HepG2 (cell line): ENCODE data around the gene PCLO. TPM values are rescaled to one million over a fixed set of nuclear protein-coding genes. Genes with fewer than 3 reads are reported as not detected.

ENCODE experiments used
- ATAC-seq: fragments of 200-7000 bp; cut with Tn5 transposase; 3 replicates; pipeline ENCODE4 v1.9.1; 2020; ENCODE audit warnings: mild to moderate bottlenecking, moderate library complexity
- BruUV-seq: library from RNA; stranded (reverse); fragments of 400-500 nt; replicated peaks from 2 replicates; lab custom pipeline; 2021; lab: Mats Ljungman, UMichigan
- CTCF ChIA-PET: fragments of 300-600 bp; formaldehyde crosslinking; extraction: SDS; loops from one replicate; lab custom pipeline; 2021; ENCODE audit warnings: low total read pairs, inconsistent platforms, low intra/inter-chr PET ratio; lab: Yijun Ruan, JAX
- POLR2A ChIA-PET: fragments of 350-600 bp; sonication (Branson Sonifier 250); formaldehyde crosslinking; loops from one replicate; lab custom pipeline; 2020; ENCODE audit warnings: antibody characterized with exemption, inconsistent platforms; lab: Yijun Ruan, JAX
- DNase-seq: peaks from one replicate; pipeline ENCODE4 v3.0.0-alpha.2; 2015; ENCODE audit warnings: low spot score
- FAIRE-seq: peaks from 3 replicates; lab custom pipeline; 2011; peaks lifted over from hg19 to GRCh38; lab: Jason Lieb, UNC
- H2AFZ ChIP-seq: one replicate; pipeline ENCODE4 v1.6.1; 2011; ENCODE audit warnings: low read length, inconsistent platforms
- H3K27ac ChIP-seq: fragments of 300-600 bp; 3 replicates; pipeline ENCODE4 v1.8.0; 2011; ENCODE audit warnings: mixed run types, mild to moderate bottlenecking, mixed read lengths, low read length, inconsistent platforms; ENCODE audit not compliant: insufficient read depth; ENCODE audit errors: extremely low read length
- H3K27me3 ChIP-seq, 2 experiments: fragments of 200-600 bp in 1 of 2; 2 replicates in 1 of 2; 3 replicates in 1 of 2; pipeline versions ENCODE4 v1.6.0 to v1.8.0; 2011; ENCODE audit warnings: low read length in 2 of 2, mild to moderate bottlenecking in 2 of 2, moderate library complexity in 2 of 2, inconsistent platforms in 1 of 2; ENCODE audit not compliant: insufficient read depth in 2 of 2, control insufficient read depth in 1 of 2
- H3K36me3 ChIP-seq, 2 experiments: fragments of 200-600 bp in 1 of 2; replicated peaks in 1 of 2; 2 replicates in 1 of 2; 3 replicates in 1 of 2; pipeline versions ENCODE4 v1.5.1 to v1.8.0; 2011; ENCODE audit warnings: low read length in 2 of 2, inconsistent platforms in 1 of 2; ENCODE audit not compliant: insufficient read depth in 2 of 2, control insufficient read depth in 1 of 2
- H3K4me1 ChIP-seq: 2 replicates; pipeline ENCODE4 v1.5.1; 2012; ENCODE audit warnings: low read length, inconsistent platforms; ENCODE audit not compliant: insufficient read depth
- H3K4me2 ChIP-seq: 2 replicates; pipeline ENCODE4 v1.6.0; 2011; ENCODE audit warnings: low read depth, low read length, inconsistent platforms
- H3K4me3 ChIP-seq, 3 experiments: fragments of 200-600 bp in 1 of 3; sonication (generic), shearing (Covaris generic) in 1 of 3; replicated peaks in 1 of 3; 2 replicates each; pipeline ENCODE4 v1.5.1; 2011 to 2016; ENCODE audit warnings: low read length in 3 of 3, inconsistent platforms in 2 of 3, low read depth in 2 of 3, mild to moderate bottlenecking in 2 of 3, control low read depth in 1 of 3, mixed read lengths in 1 of 3; ENCODE audit not compliant: insufficient read depth in 1 of 3
- H3K79me2 ChIP-seq: one replicate; pipeline ENCODE4 v1.6.1; 2011; ENCODE audit warnings: low read length, inconsistent platforms; ENCODE audit not compliant: insufficient read depth
- H3K9ac ChIP-seq: 2 replicates; pipeline ENCODE4 v1.6.0; 2011; ENCODE audit warnings: mild to moderate bottlenecking, low read depth, low read length, inconsistent platforms; ENCODE audit not compliant: insufficient read depth
- H3K9me3 ChIP-seq: 2 replicates; pipeline ENCODE4 v1.5.1; 2012; ENCODE audit warnings: mild to moderate bottlenecking, low read length
- H4K20me1 ChIP-seq: 2 replicates; pipeline ENCODE4 v1.6.0; 2011; ENCODE audit warnings: inconsistent platforms, mild to moderate bottlenecking, low read length, moderate library complexity; ENCODE audit not compliant: insufficient read depth
- KLF15 ChIP-seq: sonication (generic); formaldehyde crosslinking; IDR thresholded peaks from 2 replicates; pipeline ENCODE4 v1.8.1; 2023; ENCODE audit warnings: borderline replicate concordance, mild to moderate bottlenecking, inconsistent platforms, missing genetic modification reagents, mixed read lengths
- KMT2A ChIP-seq: sonication (generic); formaldehyde crosslinking; IDR thresholded peaks from 2 replicates; pipeline ENCODE4 v1.4.0; 2020; ENCODE audit warnings: missing genetic modification reagents
- MEIS1 ChIP-seq: sonication (generic); formaldehyde crosslinking; IDR thresholded peaks from 2 replicates; pipeline ENCODE4 v1.9.0; 2021; ENCODE audit warnings: mild to moderate bottlenecking, missing genetic modification reagents, moderate library complexity, borderline replicate concordance
- MIER2 ChIP-seq: IDR thresholded peaks from 2 replicates; pipeline ENCODE4 v1.6.1; 2016; ENCODE audit warnings: missing biosample characterization, missing genetic modification reagents
- NR2F6 ChIP-seq, 2 experiments: IDR thresholded peaks; 2 replicates each; pipeline ENCODE4 v1.6.1; 2016; ENCODE audit warnings: antibody characterized with exemption in 1 of 2, mild to moderate bottlenecking in 1 of 2
- POLR2AphosphoS5 ChIP-seq: IDR thresholded peaks from 2 replicates; pipeline ENCODE4 v1.6.1; 2012; ENCODE audit warnings: low read depth, low read length
- ZFX ChIP-seq: sonication (generic); formaldehyde crosslinking; IDR thresholded peaks from 2 replicates; pipeline ENCODE4 v1.4.0; 2020; ENCODE audit warnings: mild to moderate bottlenecking, low read depth, missing genetic modification reagents, moderate library complexity
- ZNF260 ChIP-seq: sonication (generic); formaldehyde crosslinking; IDR thresholded peaks from 2 replicates; pipeline ENCODE4 v1.4.0; 2020; ENCODE audit warnings: missing genetic modification reagents, low read depth, mild to moderate bottlenecking, borderline replicate concordance
- ZNF598 ChIP-seq: sonication (generic); formaldehyde crosslinking; IDR thresholded peaks from 2 replicates; pipeline ENCODE4 v1.5.1; 2020; ENCODE audit warnings: mild to moderate bottlenecking, missing genetic modification reagents, borderline replicate concordance
- in situ Hi-C: cut with HindIII; loops from 2 replicates; pipeline ENCODE4 v1.10.0; 2017; ENCODE audit warnings: low pct_unique_long_range_greater_than_20kb; ENCODE audit not compliant: extremely low pct_ligation_motif_present
- intact Hi-C: fragments of 100-400 bp; cut with micrococcal nuclease; formaldehyde crosslinking; loops from one replicate; pipeline ENCODE4 v1.10.0; 2022; ENCODE audit not compliant: unreplicated experiment
- polyA plus RNA-seq, 8 experiments: library from polyadenylated mRNA; depleted of rRNA in 3 of 8; stranded (reverse) in 7 of 8; unstranded in 1 of 8; fragments of >200 nt; fragmentation: Illumina TruSeq in 4 of 8; extraction: Trizol in 4 of 8; gene quantifications; 2 replicates each; pipeline versions ENCODE4 v1.2.1 to v1.2.3, GENCODE V29; 2011 to 2016; ENCODE audit warnings: low read depth in 4 of 8, missing spikeins in 1 of 8, mixed read lengths in 1 of 8; ENCODE audit not compliant: insufficient read depth in 1 of 8
- total RNA-seq, 5 experiments: library from RNA; depleted of rRNA; stranded (reverse); fragments of >200 nt; fragmentation: Illumina TruSeq; extraction: Trizol; gene quantifications; 2 replicates each; pipeline ENCODE4 v1.2.3, GENCODE V29; 2016; ENCODE audit warnings: low read depth in 1 of 5
- TF ChIP-seq, protein P1 (sequence below): IDR thresholded peaks from 2 replicates; pipeline ENCODE4 v1.6.1; 2016; ENCODE audit warnings: low read depth, missing genetic modification reagents, missing compliant biosample characterization
- TF ChIP-seq, protein P2 (sequence below): sonication (generic); formaldehyde crosslinking; IDR thresholded peaks from 2 replicates; pipeline ENCODE4 v1.8.0; 2022; ENCODE audit warnings: missing genetic modification reagents, mild to moderate bottlenecking, borderline replicate concordance
- TF ChIP-seq, protein P3 (sequence below): sonication (generic); formaldehyde crosslinking; IDR thresholded peaks from 2 replicates; pipeline ENCODE4 v1.5.0; 2020; ENCODE audit warnings: mild to moderate bottlenecking, missing genetic modification reagents
- TF ChIP-seq, protein P4 (sequence below): sonication (generic); formaldehyde crosslinking; IDR thresholded peaks from 2 replicates; pipeline ENCODE4 v1.4.0; 2020; ENCODE audit warnings: missing genetic modification reagents, borderline replicate concordance

Gene PCLO
- total and polyA plus RNA-seq, 2 of the 13 experiments (the other 11 are each of a cell fraction or from before 2014, with no cell fraction given), result 0.07 to 0.29 TPM

DNA sequence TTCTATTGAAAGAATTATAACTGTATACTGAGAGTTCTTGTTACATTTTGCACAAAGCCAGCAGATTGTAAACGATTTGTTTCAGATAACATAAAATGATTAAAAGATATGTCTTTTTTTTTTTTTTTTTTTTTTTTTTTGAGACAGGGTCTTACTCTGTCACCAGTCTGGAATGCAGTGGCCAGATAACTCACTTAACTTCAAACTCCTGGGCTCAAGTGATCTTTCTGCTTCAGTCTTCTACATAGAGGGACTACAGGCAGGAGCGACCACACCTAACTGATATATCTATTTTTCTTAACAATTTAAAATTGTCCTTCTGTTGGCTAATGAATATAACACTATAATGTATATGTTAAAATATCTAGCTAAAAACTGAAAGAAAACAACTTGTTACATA, 401.9 kb downstream of the PCLO start (continued):
- TF ChIP-seq, protein P1, sequence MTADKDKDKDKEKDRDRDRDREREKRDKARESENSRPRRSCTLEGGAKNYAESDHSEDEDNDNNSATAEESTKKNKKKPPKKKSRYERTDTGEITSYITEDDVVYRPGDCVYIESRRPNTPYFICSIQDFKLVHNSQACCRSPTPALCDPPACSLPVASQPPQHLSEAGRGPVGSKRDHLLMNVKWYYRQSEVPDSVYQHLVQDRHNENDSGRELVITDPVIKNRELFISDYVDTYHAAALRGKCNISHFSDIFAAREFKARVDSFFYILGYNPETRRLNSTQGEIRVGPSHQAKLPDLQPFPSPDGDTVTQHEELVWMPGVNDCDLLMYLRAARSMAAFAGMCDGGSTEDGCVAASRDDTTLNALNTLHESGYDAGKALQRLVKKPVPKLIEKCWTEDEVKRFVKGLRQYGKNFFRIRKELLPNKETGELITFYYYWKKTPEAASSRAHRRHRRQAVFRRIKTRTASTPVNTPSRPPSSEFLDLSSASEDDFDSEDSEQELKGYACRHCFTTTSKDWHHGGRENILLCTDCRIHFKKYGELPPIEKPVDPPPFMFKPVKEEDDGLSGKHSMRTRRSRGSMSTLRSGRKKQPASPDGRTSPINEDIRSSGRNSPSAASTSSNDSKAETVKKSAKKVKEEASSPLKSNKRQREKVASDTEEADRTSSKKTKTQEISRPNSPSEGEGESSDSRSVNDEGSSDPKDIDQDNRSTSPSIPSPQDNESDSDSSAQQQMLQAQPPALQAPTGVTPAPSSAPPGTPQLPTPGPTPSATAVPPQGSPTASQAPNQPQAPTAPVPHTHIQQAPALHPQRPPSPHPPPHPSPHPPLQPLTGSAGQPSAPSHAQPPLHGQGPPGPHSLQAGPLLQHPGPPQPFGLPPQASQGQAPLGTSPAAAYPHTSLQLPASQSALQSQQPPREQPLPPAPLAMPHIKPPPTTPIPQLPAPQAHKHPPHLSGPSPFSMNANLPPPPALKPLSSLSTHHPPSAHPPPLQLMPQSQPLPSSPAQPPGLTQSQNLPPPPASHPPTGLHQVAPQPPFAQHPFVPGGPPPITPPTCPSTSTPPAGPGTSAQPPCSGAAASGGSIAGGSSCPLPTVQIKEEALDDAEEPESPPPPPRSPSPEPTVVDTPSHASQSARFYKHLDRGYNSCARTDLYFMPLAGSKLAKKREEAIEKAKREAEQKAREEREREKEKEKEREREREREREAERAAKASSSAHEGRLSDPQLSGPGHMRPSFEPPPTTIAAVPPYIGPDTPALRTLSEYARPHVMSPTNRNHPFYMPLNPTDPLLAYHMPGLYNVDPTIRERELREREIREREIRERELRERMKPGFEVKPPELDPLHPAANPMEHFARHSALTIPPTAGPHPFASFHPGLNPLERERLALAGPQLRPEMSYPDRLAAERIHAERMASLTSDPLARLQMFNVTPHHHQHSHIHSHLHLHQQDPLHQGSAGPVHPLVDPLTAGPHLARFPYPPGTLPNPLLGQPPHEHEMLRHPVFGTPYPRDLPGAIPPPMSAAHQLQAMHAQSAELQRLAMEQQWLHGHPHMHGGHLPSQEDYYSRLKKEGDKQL (CRISPR knock-in tag), result no peak
- TF ChIP-seq, protein P2, sequence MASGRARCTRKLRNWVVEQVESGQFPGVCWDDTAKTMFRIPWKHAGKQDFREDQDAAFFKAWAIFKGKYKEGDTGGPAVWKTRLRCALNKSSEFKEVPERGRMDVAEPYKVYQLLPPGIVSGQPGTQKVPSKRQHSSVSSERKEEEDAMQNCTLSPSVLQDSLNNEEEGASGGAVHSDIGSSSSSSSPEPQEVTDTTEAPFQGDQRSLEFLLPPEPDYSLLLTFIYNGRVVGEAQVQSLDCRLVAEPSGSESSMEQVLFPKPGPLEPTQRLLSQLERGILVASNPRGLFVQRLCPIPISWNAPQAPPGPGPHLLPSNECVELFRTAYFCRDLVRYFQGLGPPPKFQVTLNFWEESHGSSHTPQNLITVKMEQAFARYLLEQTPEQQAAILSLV (CRISPR knock-in tag), result no peak
- TF ChIP-seq, all 625 proteins: peak for 0

DNA sequence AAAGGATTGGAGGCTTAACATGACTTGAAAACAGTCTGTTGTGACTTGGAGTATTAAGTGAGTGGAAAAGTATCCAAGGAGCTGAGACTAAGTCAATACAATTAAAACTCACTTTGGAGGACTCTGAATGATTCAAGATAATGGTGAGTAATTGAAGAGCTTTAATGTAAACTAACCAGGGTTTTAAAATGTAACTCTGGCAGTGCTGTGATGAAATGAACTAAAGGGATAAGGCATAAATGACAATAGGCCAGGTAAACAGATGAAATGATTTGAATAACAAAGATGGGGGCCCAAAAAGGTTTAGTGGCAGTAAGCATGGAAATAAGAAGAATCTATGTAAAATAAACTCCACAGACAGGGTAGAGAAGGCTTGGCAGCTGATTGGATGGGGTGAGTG, 402.6 kb downstream of the PCLO start:
- intact Hi-C loops (no loop called here), in situ Hi-C loops (no loop called here)
- H3K36me3 ChIP-seq, result no peaks in the 10 kb centered on the region
- no peak overlapping the region for H2AFZ ChIP-seq
- BruUV-seq, result no TSS peak
- H3K27me3 ChIP-seq, result no peaks in the 10 kb centered on the region
- H3K9me3 ChIP-seq, result no peaks in the 10 kb centered on the region
- no peak overlapping the region for H3K9ac ChIP-seq
- no peaks in the 10 kb centered on the region for H3K4me1 ChIP-seq
- H3K4me3 ChIP-seq, result no peak overlapping the region
- DNase-seq, result no peak
- ATAC-seq, result no peak
- H3K79me2 ChIP-seq, result no peaks in the 10 kb centered on the region
- no peak overlapping the region for H3K4me2 ChIP-seq
- POLR2A ChIA-PET, result no interaction called here
- CTCF ChIA-PET, result no interaction called here
- no peak for FAIRE-seq
- H4K20me1 ChIP-seq, result no peaks in the 10 kb centered on the region
- no peak overlapping the region for H3K27ac ChIP-seq
- no peak for TF ChIP-seq ZFX
- no peak for TF ChIP-seq MEIS1 (CRISPR knock-in tag)
- no peak for TF ChIP-seq ZNF598 (CRISPR knock-in tag)
- TF ChIP-seq NR2F6 (IDR thresholded peaks at IDR 0.05), result no peak
- no peak for TF ChIP-seq NR2F6 (CRISPR knock-in tag; IDR thresholded peaks at IDR 0.05)
- TF ChIP-seq ZNF260 (CRISPR knock-in tag), result no peak
- TF ChIP-seq, protein P3, sequence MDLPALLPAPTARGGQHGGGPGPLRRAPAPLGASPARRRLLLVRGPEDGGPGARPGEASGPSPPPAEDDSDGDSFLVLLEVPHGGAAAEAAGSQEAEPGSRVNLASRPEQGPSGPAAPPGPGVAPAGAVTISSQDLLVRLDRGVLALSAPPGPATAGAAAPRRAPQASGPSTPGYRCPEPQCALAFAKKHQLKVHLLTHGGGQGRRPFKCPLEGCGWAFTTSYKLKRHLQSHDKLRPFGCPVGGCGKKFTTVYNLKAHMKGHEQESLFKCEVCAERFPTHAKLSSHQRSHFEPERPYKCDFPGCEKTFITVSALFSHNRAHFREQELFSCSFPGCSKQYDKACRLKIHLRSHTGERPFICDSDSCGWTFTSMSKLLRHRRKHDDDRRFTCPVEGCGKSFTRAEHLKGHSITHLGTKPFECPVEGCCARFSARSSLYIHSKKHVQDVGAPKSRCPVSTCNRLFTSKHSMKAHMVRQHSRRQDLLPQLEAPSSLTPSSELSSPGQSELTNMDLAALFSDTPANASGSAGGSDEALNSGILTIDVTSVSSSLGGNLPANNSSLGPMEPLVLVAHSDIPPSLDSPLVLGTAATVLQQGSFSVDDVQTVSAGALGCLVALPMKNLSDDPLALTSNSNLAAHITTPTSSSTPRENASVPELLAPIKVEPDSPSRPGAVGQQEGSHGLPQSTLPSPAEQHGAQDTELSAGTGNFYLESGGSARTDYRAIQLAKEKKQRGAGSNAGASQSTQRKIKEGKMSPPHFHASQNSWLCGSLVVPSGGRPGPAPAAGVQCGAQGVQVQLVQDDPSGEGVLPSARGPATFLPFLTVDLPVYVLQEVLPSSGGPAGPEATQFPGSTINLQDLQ (CRISPR knock-in tag), result no peak
- TF ChIP-seq, protein P4, sequence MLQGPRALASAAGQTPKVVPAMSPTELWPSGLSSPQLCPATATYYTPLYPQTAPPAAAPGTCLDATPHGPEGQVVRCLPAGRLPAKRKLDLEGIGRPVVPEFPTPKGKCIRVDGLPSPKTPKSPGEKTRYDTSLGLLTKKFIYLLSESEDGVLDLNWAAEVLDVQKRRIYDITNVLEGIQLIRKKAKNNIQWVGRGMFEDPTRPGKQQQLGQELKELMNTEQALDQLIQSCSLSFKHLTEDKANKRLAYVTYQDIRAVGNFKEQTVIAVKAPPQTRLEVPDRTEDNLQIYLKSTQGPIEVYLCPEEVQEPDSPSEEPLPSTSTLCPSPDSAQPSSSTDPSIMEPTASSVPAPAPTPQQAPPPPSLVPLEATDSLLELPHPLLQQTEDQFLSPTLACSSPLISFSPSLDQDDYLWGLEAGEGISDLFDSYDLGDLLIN (CRISPR knock-in tag), result no peak
- no peak for TF ChIP-seq POLR2AphosphoS5
- TF ChIP-seq KMT2A, result no peak
- no peak for TF ChIP-seq KLF15
- TF ChIP-seq MIER2 (CRISPR knock-in tag), result no peak
